HepG2 (cell line): ENCODE measurements around the gene CLDN7. TPM values are rescaled to one million over a fixed set of nuclear protein-coding genes. Genes with fewer than 3 reads are reported as not detected.

Experiments used
- HOXD1 ChIP-seq: sonication (generic); formaldehyde crosslinking; IDR thresholded peaks from 2 replicates; pipeline ENCODE4 v1.5.0; 2020; ENCODE audit warnings: missing genetic modification reagents
- KDM5B ChIP-seq: sonication (generic); formaldehyde crosslinking; IDR thresholded peaks from 2 replicates; pipeline ENCODE4 v1.4.0; 2020; ENCODE audit warnings: missing genetic modification reagents, mild to moderate bottlenecking, borderline replicate concordance
- MED8 ChIP-seq: sonication (generic); formaldehyde crosslinking; IDR thresholded peaks from 2 replicates; pipeline ENCODE4 v1.8.1; 2023; ENCODE audit warnings: mild to moderate bottlenecking, missing genetic modification reagents; ENCODE audit not compliant: insufficient replicate concordance
- MYC ChIP-seq: sonication (generic); formaldehyde crosslinking; IDR thresholded peaks from 2 replicates; pipeline ENCODE4 v1.9.0; 2021; ENCODE audit warnings: missing genetic modification reagents, borderline replicate concordance
- SALL1 ChIP-seq: sonication (generic); formaldehyde crosslinking; IDR thresholded peaks from 2 replicates; pipeline ENCODE4 v1.8.0; 2022; ENCODE audit warnings: mild to moderate bottlenecking, missing genetic modification reagents
- SOX13 ChIP-seq, 3 experiments: fragments of 450-650 bp in 1 of 3; sonication (generic) in 1 of 3; formaldehyde crosslinking in 1 of 3; IDR thresholded peaks in 2 of 3; conservative IDR thresholded peaks in 1 of 3; 2 replicates each; pipeline versions ENCODE4 v1.5.0 to v1.6.1; 2016 to 2020; ENCODE audit warnings: antibody characterized with exemption in 1 of 3, mild to moderate bottlenecking in 1 of 3, missing compliant biosample characterization in 1 of 3, missing genetic modification reagents in 1 of 3, moderate library complexity in 1 of 3
- TGIF2 ChIP-seq: IDR thresholded peaks from 2 replicates; pipeline ENCODE4 v1.6.1; 2016; ENCODE audit warnings: control low read depth, missing compliant biosample characterization
- ZIK1 ChIP-seq: sonication (generic); formaldehyde crosslinking; IDR thresholded peaks from 2 replicates; pipeline ENCODE4 v1.5.0; 2020; ENCODE audit warnings: mild to moderate bottlenecking, low read depth, missing genetic modification reagents, borderline replicate concordance
- ZNF556 ChIP-seq: sonication (generic); formaldehyde crosslinking; IDR thresholded peaks from 2 replicates; pipeline ENCODE4 v1.4.0; 2020; ENCODE audit warnings: mild to moderate bottlenecking, missing genetic modification reagents, borderline replicate concordance
- ZNF674 ChIP-seq: sonication (generic); formaldehyde crosslinking; IDR thresholded peaks from 2 replicates; pipeline ENCODE4 v1.5.0; 2020; ENCODE audit warnings: low read depth, mild to moderate bottlenecking, missing genetic modification reagents
- ZNF781 ChIP-seq: sonication (generic); formaldehyde crosslinking; IDR thresholded peaks from 2 replicates; pipeline ENCODE4 v1.5.1; 2020; ENCODE audit warnings: borderline replicate concordance, mild to moderate bottlenecking, missing genetic modification reagents; ENCODE audit errors: not compliant biosample characterization
- polyA plus RNA-seq, 8 experiments: library from polyadenylated mRNA; depleted of rRNA in 3 of 8; stranded (reverse) in 7 of 8; unstranded in 1 of 8; fragments of >200 nt; fragmentation: Illumina TruSeq in 4 of 8; extraction: Trizol in 4 of 8; gene quantifications; 2 replicates each; pipeline versions ENCODE4 v1.2.1 to v1.2.3, GENCODE V29; 2011 to 2016; ENCODE audit warnings: low read depth in 4 of 8, missing spikeins in 1 of 8, mixed read lengths in 1 of 8; ENCODE audit not compliant: insufficient read depth in 1 of 8
- total RNA-seq, 5 experiments: library from RNA; depleted of rRNA; stranded (reverse); fragments of >200 nt; fragmentation: Illumina TruSeq; extraction: Trizol; gene quantifications; 2 replicates each; pipeline ENCODE4 v1.2.3, GENCODE V29; 2016; ENCODE audit warnings: low read depth in 1 of 5
- TF ChIP-seq, protein P1 (sequence below), 2 experiments: fragments of 450-650 bp in 1 of 2; sonication (generic) in 1 of 2; formaldehyde crosslinking in 1 of 2; IDR thresholded peaks; 2 replicates each; pipeline versions ENCODE4 v1.6.1 to v1.8.0; 2016 to 2022; ENCODE audit warnings: antibody characterized with exemption in 1 of 2, mild to moderate bottlenecking in 1 of 2, missing genetic modification reagents in 1 of 2
- TF ChIP-seq, protein P2 (sequence below): IDR thresholded peaks from 2 replicates; pipeline ENCODE4 v1.6.1; 2016
- TF ChIP-seq, protein P3 (sequence below): sonication (generic); formaldehyde crosslinking; IDR thresholded peaks from 2 replicates; pipeline ENCODE4 v1.8.1; 2023; ENCODE audit warnings: missing genetic modification reagents, inconsistent platforms, borderline replicate concordance

Gene CLDN7
- total and polyA plus RNA-seq, 2 of the 13 experiments (the other 11 are each of a cell fraction or from before 2014, with no cell fraction given): not detected

DNA sequence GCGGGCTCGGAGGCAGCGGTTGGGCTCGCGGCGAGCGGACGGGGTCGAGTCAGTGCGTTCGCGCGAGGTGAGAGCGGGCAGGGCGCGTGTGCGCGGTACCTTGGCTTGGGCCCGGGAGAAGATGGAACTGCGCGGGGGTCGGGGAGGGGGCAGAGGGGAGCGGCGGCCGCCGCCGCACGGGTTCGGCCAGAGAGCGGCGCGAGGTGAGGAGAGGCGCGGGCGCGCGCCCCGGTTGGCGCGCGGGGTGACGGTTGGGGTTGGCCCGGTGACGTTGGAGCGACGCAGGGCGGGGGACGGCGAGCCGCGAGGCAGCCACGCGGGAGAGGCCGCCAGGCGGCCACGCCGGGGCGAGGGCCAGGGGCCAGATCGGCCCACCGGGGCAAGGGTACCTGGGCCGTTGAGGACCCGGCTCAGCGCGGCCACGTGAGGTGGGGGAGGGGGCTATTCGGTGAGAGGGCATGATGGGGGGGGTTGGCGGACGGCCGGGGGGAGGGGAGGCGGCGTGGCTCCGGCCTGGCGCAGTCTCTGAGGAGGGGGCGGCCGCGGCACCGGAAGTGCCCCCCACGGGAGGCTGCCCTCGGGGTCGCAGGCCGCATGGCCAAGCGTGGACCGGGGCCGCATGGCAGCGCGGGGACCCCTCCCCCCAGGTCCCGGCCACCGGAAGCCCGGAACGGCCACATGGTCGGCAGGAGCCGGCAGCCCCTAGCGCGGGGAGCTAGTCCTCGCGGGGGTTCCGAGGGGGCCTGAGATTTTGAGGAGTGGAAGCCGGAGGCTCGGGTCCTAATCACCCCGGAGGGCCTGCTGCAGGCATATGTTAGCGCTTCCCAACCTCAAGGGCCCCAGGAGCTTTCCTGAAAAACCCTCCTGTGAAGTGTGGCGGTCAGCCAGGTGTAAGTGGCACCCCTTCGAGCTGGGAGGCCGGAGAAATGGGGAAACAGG, 45.7 kb upstream of the CLDN7 start (continued):
- TF ChIP-seq, protein P1, sequence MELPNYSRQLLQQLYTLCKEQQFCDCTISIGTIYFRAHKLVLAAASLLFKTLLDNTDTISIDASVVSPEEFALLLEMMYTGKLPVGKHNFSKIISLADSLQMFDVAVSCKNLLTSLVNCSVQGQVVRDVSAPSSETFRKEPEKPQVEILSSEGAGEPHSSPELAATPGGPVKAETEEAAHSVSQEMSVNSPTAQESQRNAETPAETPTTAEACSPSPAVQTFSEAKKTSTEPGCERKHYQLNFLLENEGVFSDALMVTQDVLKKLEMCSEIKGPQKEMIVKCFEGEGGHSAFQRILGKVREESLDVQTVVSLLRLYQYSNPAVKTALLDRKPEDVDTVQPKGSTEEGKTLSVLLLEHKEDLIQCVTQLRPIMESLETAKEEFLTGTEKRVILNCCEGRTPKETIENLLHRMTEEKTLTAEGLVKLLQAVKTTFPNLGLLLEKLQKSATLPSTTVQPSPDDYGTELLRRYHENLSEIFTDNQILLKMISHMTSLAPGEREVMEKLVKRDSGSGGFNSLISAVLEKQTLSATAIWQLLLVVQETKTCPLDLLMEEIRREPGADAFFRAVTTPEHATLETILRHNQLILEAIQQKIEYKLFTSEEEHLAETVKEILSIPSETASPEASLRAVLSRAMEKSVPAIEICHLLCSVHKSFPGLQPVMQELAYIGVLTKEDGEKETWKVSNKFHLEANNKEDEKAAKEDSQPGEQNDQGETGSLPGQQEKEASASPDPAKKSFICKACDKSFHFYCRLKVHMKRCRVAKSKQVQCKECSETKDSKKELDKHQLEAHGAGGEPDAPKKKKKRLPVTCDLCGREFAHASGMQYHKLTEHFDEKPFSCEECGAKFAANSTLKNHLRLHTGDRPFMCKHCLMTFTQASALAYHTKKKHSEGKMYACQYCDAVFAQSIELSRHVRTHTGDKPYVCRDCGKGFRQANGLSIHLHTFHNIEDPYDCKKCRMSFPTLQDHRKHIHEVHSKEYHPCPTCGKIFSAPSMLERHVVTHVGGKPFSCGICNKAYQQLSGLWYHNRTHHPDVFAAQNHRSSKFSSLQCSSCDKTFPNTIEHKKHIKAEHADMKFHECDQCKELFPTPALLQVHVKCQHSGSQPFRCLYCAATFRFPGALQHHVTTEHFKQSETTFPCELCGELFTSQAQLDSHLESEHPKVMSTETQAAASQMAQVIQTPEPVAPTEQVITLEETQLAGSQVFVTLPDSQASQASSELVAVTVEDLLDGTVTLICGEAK (IDR thresholded peaks at IDR 0.05): no peak
- TF ChIP-seq, protein P1 (CRISPR knock-in tag; IDR thresholded peaks at IDR 0.05): peak; percentile 34; the same call in 1 of the 2 replicates
- TF ChIP-seq ZNF781 (CRISPR knock-in tag) (no peak), ZNF556 (CRISPR knock-in tag) (no peak), KDM5B (CRISPR knock-in tag) (0 out of 2 replicates have a peak, but pooled peaks have one; percentile 31), ZNF674 (CRISPR knock-in tag) (no peak), MYC (peak; percentile 99), ZIK1 (CRISPR knock-in tag) (no peak), SALL1 (CRISPR knock-in tag) (0 out of 2 replicates have a peak, but pooled peaks have one; percentile 34), TGIF2 (peak; percentile 78), HOXD1 (CRISPR knock-in tag) (no peak), MED8 (CRISPR knock-in tag) (no peak), SOX13 (IDR thresholded peaks at IDR 0.05) (no peak), SOX13 (CRISPR knock-in tag; conservative IDR thresholded peaks at IDR 0.05 in 1 of 2, IDR thresholded peaks at IDR 0.05 in 1 of 2) (0 out of 4 replicates have a peak, but pooled peaks of 1 of the 2 experiments have one; percentile 8)
- TF ChIP-seq, protein P2, sequence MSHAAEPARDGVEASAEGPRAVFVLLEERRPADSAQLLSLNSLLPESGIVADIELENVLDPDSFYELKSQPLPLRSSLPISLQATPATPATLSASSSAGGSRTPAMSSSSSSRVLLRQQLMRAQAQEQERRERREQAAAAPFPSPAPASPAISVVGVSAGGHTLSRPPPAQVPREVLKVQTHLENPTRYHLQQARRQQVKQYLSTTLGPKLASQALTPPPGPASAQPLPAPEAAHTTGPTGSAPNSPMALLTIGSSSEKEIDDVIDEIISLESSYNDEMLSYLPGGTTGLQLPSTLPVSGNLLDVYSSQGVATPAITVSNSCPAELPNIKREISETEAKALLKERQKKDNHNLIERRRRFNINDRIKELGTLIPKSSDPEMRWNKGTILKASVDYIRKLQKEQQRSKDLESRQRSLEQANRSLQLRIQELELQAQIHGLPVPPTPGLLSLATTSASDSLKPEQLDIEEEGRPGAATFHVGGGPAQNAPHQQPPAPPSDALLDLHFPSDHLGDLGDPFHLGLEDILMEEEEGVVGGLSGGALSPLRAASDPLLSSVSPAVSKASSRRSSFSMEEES: no peak; the same call in 1 of the 2 replicates
- TF ChIP-seq, protein P3, sequence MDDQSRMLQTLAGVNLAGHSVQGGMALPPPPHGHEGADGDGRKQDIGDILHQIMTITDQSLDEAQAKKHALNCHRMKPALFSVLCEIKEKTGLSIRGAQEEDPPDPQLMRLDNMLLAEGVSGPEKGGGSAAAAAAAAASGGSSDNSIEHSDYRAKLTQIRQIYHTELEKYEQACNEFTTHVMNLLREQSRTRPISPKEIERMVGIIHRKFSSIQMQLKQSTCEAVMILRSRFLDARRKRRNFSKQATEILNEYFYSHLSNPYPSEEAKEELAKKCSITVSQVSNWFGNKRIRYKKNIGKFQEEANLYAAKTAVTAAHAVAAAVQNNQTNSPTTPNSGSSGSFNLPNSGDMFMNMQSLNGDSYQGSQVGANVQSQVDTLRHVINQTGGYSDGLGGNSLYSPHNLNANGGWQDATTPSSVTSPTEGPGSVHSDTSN (CRISPR knock-in tag): no peak
